ENCODE measurements around the gene B3GAT1. TPM values are rescaled to one million over a fixed set of nuclear protein-coding genes. Genes with fewer than 3 reads are reported as not detected.

The B3GAT1 gene
- total and polyA plus RNA-seq, 12 donors = 0.04 to 0.60 (median 0.08) TPM; not detected in 6

DNA sequence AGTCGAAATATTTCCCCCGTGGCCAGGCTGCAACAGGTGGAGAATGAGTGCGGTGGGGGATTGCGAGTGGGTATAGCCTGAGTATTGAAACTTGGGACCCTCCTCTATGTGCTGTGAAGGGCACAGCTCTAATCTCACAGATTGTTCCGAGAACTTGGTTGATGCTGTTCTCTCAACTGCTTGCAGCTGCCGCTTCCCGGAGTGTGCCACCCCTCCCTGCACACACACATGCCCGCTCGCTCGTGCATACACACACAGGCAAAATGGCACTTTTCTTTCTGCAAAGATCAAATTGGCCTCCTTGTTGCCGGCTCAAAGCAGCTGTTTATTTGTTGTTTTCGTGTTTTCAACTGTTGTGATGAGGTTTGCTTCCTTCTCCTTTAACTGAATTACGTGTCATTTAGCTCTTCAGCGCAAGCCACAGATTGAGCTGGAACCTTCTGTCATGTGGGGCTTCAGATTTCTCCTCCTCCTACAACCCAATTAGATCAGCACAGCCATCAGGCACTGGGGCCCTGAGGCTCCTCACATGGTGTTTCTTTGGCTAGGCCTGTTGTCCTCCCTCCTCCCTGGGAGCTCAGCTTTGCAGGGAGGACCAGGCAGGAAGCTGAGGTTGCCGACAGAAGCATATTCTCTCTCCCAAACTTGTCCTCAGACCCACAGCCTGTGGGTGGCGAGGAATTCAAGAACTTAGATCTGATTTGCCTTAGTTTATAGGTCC lies 13.9 kb upstream of the B3GAT1 start:
- H3K4me1 ChIP-seq = no peaks in the 10 kb centered on the region
- ATAC-seq (no peak), DNase-seq (no peak)
- H3K27ac ChIP-seq = no peak overlapping the region
- H3K9me3 ChIP-seq = no peaks in the 10 kb centered on the region
- H3K27me3 ChIP-seq = peaks cover 0 to 61% (median 52%) of the 10 kb centered on the region in 7 donors
- 76% methylated on average over 16 of the region's 16 CpGs for WGBS, 2 donors
- H3K36me3 ChIP-seq = no peaks in the 10 kb centered on the region
- H3K4me3 ChIP-seq = no peak overlapping the region
- TF ChIP-seq, protein P1, sequence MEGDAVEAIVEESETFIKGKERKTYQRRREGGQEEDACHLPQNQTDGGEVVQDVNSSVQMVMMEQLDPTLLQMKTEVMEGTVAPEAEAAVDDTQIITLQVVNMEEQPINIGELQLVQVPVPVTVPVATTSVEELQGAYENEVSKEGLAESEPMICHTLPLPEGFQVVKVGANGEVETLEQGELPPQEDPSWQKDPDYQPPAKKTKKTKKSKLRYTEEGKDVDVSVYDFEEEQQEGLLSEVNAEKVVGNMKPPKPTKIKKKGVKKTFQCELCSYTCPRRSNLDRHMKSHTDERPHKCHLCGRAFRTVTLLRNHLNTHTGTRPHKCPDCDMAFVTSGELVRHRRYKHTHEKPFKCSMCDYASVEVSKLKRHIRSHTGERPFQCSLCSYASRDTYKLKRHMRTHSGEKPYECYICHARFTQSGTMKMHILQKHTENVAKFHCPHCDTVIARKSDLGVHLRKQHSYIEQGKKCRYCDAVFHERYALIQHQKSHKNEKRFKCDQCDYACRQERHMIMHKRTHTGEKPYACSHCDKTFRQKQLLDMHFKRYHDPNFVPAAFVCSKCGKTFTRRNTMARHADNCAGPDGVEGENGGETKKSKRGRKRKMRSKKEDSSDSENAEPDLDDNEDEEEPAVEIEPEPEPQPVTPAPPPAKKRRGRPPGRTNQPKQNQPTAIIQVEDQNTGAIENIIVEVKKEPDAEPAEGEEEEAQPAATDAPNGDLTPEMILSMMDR (IDR thresholded peaks at IDR 0.05) = no peak
- intact Hi-C loops (cut with DNase I) = no loop called here

DNA sequence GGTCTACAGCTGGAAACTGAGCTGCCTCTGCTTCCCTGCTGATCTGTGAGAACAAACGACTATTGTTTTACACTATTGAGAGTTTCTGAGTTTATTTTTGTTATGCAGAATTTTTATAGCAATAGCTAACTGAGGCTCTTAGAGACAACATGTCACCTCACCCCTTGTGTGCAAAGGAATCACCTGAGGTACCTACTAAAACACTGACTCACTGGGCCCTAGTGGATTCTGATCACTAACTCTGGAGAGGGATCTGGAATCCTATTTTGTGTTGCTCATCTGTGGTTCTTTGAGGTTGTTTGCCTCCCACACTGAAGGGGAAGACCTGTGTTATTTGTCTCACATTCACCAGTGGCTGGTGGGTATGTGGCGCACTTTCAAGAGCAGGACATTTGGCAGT lies 13.4 kb upstream of the B3GAT1 start:
- ATAC-seq = no peak
- H3K27me3 ChIP-seq = peaks cover 0 to 66% (median 49%) of the 10 kb centered on the region in 7 donors
- intact Hi-C loops (cut with DNase I) = no loop called here
- H3K27ac ChIP-seq = no peak overlapping the region
- no peaks in the 10 kb centered on the region for H3K36me3 ChIP-seq
- DNase-seq = no peak
- no peaks in the 10 kb centered on the region for H3K9me3 ChIP-seq
- 63 to 66% methylated on average over 2 of the region's 2 CpGs for WGBS, 2 donors
- no peak overlapping the region for H3K4me3 ChIP-seq
- TF ChIP-seq, protein P1 (IDR thresholded peaks at IDR 0.05) = no peak
- no peaks in the 10 kb centered on the region for H3K4me1 ChIP-seq

DNA sequence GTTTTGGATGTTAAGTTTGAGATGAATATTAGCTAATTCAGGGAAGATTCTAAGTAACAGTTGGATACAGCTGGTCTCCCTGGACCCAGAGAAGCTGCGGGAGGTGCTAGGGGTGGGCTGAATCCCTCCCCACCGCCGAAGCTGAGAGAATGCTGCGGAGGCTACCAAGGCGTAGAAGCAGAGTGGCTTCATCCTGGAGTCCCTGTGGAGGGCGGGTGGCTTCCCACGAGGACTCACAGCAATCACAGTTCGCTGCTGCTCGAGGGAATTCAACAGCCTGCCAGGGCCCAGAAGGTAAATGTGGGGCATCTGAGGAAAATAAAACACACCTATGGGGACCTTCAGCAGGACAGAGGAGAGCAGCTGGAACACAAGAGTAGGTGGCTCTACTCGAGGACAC lies 11.1 kb upstream of the B3GAT1 start:
- Histone ChIP-seq H3K4me1 (no peaks in the 10 kb centered on the region), H3K9me3 (no peaks in the 10 kb centered on the region), H3K36me3 (no peaks in the 10 kb centered on the region), H3K4me3 (no peak overlapping the region), H3K27me3 (peaks cover 0 to 52% (median 31%) of the 10 kb centered on the region in 7 donors), H3K27ac (no peak overlapping the region)
- intact Hi-C loops (cut with DNase I) = no loop called here
- no peak for ATAC-seq
- TF ChIP-seq, protein P1 (IDR thresholded peaks at IDR 0.05) = no peak
- WGBS, 2 donors = 73 to 76% methylated on average over 10 of the region's 10 CpGs
- no peak for DNase-seq

DNA sequence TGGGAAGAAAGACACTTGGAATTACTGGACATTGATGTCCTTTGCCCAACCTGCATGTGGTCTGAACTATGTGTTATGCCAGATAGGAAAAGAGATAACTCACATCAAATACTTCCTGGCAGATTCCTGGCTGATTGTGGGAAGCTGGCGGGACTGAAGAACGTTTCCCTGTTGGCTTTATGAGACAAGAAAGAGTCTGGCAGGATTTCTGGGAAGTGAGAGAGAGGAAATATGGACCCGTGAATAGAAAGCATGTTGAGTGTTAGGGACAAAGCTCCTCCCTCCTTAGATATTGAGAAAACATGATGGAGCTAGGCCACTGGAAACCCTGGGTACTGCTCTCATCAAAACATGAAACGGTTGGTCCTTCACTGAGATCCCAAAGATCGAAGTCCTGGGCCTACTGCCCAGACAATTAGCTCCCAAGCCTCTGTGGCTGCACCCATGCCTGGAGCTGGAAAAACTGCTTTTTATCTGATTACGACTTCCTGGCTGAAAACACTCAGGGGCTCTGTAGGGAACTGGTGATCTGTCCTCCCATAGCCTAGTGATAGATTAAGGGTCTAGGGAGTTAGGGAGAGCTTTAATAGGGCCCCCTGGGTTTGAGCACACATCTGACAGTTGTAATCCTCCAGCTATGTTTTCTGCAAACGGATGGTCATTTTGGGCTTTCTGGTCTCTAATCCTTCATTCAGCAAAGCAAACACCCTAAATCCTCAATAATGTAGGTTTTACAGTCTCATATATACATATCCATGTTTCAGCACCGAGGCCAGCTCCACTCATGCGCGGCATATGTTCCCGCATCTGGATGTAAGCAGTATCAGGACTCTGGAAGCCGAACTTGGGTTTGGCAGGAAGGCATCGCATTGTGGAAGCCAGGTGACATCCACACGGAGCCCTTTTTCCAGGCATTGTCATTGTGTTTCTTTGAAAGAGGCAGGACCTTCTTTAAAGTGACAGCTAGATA lies 6.1 kb upstream of the B3GAT1 start:
- DNase-seq (no peak), ATAC-seq (no peak)
- Histone ChIP-seq H3K27me3 (peaks cover 9 to 77% (median 53%) of the 10 kb centered on the region in 7 donors), H3K36me3 (no peaks in the 10 kb centered on the region), H3K4me3 (no peak overlapping the region), H3K27ac (no peak overlapping the region), H3K9me3 (no peaks in the 10 kb centered on the region), H3K4me1 (no peaks in the 10 kb centered on the region)
- 46 to 47% methylated on average over 14 of the region's 14 CpGs for WGBS, 2 donors
- TF ChIP-seq, protein P1 (IDR thresholded peaks at IDR 0.05) = no peak
- intact Hi-C loops (cut with DNase I) = no loop called here

Data from heart right ventricle (tissue), 16 donors.